PFSK-1 (cell line): ENCODE data around the gene ACTN1.

ENCODE experiments used
- FOXP2 ChIP-seq: optimal IDR thresholded peaks from 2 replicates; pipeline ENCODE3; 2011; ENCODE audit warnings: borderline replicate concordance, control low read depth, inconsistent platforms; ENCODE audit not compliant: insufficient read depth; ENCODE audit errors: extremely low read length, extremely low read depth
- POLR2AphosphoS5 ChIP-seq: IDR thresholded peaks from 2 replicates; pipeline ENCODE4 v1.6.1; 2012; ENCODE audit warnings: low read depth, mild to moderate bottlenecking, control low read depth, low read length, moderate library complexity
- SIN3A ChIP-seq: IDR thresholded peaks from 2 replicates; pipeline ENCODE4 v1.6.1; 2012; ENCODE audit warnings: mild to moderate bottlenecking, low read length, moderate library complexity, borderline replicate concordance; ENCODE audit not compliant: insufficient read depth
- TAF1 ChIP-seq: IDR thresholded peaks from 2 replicates; pipeline ENCODE4 v1.6.1; 2012; ENCODE audit warnings: low read length, control low read depth, borderline replicate concordance; ENCODE audit not compliant: insufficient read depth
- TF ChIP-seq, protein P1 (sequence below), 2 experiments: IDR thresholded peaks; 2 replicates each; pipeline versions ENCODE4 v1.6.1 to v1.8.0; 2011 to 2012; ENCODE audit warnings: low read depth in 2 of 2, low read length in 2 of 2, control low read depth in 1 of 2, inconsistent platforms in 1 of 2, mild to moderate bottlenecking in 1 of 2, moderate library complexity in 1 of 2; ENCODE audit not compliant: insufficient read depth in 1 of 2

ACTN1 gene

GRCh38 chr14:68863610-68864360 lies 115.3 kb downstream of the ACTN1 start:
- no peak for TF ChIP-seq SIN3A

DNA sequence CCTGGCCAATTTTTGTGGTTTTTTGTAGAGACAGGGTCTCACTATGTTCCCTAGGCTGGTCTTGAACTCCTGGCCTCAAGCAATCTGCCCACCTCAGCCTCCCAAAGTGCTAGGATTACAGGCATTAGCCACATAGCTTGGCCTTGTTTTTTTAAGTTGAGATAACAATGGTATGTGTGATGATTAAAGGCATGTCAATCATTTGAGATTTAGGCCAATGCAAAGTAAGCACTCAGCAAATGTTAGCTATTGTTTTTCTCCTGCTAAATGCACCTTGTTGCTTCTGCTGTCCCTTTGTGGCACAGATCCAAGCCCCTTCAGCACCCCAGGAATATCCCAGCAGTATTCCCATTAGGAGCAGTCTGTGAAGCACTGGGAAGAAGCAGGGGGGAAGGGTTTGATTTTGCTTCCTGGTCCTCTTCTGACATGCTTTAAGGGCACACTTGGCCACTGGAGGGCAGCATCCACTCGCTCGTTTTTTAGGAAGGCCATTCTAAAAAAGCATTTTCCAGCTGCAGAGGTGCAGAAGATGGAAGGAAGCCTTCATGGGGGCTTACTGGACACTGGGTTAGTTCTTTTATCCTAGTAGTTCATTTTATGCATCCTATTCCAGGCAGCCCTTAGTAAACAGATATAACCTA lies 116.0 kb downstream of the ACTN1 start:
- TF ChIP-seq TAF1, result no peak
- TF ChIP-seq, protein P1, sequence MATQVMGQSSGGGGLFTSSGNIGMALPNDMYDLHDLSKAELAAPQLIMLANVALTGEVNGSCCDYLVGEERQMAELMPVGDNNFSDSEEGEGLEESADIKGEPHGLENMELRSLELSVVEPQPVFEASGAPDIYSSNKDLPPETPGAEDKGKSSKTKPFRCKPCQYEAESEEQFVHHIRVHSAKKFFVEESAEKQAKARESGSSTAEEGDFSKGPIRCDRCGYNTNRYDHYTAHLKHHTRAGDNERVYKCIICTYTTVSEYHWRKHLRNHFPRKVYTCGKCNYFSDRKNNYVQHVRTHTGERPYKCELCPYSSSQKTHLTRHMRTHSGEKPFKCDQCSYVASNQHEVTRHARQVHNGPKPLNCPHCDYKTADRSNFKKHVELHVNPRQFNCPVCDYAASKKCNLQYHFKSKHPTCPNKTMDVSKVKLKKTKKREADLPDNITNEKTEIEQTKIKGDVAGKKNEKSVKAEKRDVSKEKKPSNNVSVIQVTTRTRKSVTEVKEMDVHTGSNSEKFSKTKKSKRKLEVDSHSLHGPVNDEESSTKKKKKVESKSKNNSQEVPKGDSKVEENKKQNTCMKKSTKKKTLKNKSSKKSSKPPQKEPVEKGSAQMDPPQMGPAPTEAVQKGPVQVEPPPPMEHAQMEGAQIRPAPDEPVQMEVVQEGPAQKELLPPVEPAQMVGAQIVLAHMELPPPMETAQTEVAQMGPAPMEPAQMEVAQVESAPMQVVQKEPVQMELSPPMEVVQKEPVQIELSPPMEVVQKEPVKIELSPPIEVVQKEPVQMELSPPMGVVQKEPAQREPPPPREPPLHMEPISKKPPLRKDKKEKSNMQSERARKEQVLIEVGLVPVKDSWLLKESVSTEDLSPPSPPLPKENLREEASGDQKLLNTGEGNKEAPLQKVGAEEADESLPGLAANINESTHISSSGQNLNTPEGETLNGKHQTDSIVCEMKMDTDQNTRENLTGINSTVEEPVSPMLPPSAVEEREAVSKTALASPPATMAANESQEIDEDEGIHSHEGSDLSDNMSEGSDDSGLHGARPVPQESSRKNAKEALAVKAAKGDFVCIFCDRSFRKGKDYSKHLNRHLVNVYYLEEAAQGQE (IDR thresholded peaks at IDR 0.05; ENCODE audit: insufficient read depth in 1 of 2, low read depth in 2 of 2, low read length in 2 of 2), result no peak
- no peak for TF ChIP-seq POLR2AphosphoS5
- TF ChIP-seq SIN3A, result no peak
- TF ChIP-seq FOXP2, result no peak

DNA sequence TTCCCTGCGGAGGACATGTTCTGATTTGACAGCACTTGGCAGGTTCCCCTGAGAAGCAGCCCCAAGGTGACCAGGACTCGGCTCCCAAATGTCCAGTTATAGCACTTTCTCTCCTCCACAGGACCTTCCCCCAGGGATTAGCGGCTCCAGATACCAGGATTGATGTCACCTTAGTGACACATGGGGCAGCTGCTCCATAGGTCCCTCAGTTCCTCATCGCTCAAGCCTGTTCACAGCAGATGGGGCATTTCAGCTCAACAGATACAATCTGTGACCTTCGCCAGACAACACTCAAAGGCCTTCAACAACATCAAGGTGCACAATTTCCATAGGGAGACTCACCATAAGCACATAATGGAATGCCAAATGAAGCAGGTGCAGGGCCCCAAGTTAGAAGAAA lies 118.3 kb downstream of the ACTN1 start:
- TF ChIP-seq, protein P1 (IDR thresholded peaks at IDR 0.05; ENCODE audit: insufficient read depth in 1 of 2, low read depth in 2 of 2, low read length in 2 of 2), result no peak

DNA sequence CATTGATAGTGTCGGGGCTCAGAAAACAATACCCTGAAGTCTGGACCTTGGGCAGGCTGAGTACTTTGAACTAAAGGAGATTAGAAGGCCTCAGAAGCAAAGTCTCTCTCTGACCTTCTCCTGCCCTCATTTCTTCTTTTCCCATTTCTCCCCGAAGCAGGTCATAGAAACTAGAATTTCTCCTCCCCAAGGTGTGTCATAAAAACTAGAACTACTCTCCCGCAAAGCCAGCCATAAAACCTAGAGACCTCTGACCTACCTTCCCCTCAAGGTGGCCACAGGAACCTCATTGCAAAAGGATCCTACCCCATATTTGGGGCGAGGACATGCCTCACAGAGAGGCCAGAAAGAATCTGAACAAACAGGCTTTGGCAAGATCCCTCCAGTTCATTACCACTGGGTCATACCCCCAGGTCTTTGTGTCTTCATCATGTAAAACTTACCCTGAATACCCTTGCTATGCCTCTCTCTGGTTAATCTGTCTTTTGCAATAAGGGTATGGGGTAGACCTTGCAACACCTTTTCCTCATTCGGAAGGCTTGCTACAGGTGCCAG lies 121.5 kb downstream of the ACTN1 start:
- TF ChIP-seq SIN3A (no peak), TAF1 (no peak), POLR2AphosphoS5 (no peak), FOXP2 (no peak)
- TF ChIP-seq, protein P1 (IDR thresholded peaks at IDR 0.05; ENCODE audit: insufficient read depth in 1 of 2, low read depth in 2 of 2, low read length in 2 of 2), result no peak

DNA sequence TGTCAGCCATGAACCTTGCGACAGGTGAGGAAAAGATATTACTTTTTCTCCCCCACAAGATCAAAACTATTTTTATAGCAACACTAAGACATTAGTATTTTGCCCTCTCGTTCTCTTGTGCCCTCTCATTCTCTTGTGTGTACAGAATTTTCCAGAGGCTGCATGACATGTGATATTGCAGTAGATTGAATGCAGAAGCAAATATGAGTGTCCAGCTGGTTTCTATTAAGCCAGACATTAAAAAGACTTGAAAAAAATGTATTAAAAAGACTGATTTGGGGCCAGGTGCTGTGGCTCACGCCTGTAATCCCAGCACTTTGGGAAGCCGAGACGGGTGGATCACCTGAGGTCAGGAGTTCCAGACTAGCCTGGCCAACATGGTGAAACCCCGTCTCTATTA lies 122.5 kb downstream of the ACTN1 start:
- TF ChIP-seq SIN3A, result no peak
- TF ChIP-seq, protein P1 (IDR thresholded peaks at IDR 0.05; ENCODE audit: insufficient read depth in 1 of 2, low read depth in 2 of 2, low read length in 2 of 2), result no peak
- no peak for TF ChIP-seq FOXP2
- TF ChIP-seq POLR2AphosphoS5, result no peak
- TF ChIP-seq TAF1, result no peak
